Measurements from ENCODE around the gene LACTBL1.

LACTBL1 gene

DNA sequence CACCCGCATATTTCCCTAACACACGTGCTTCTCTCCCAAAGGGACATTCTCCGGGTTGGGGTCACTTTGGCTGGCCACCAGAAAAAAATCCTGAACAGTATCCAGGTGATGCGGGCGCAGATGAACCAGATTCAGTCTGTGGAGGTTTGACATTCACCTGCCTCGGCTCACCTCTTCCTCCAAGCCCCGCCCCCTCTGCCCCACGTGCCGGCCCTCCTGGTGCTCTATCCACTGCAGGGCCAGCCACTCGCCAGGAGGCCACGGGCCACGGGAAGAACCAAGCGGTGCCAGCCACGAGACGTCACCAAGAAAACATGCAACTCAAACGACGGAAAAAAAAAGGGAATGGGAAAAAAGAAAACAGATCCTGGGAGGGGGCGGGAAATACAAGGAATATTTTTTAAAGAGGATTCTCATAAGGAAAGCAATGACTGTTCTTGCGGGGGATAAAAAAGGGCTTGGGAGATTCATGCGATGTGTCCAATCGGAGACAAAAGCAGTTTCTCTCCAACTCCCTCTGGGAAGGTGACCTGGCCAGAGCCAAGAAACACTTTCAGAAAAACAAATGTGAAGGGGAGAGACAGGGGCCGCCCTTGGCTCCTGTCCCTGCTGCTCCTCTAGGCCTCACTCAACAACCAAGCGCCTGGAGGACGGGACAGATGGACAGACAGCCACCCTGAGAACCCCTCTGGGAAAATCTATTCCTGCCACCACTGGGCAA lies 59.1 kb downstream of the LACTBL1 start:
- DNase-seq (ENCODE audit: low read depth in 2 of 2): no peak

DNA sequence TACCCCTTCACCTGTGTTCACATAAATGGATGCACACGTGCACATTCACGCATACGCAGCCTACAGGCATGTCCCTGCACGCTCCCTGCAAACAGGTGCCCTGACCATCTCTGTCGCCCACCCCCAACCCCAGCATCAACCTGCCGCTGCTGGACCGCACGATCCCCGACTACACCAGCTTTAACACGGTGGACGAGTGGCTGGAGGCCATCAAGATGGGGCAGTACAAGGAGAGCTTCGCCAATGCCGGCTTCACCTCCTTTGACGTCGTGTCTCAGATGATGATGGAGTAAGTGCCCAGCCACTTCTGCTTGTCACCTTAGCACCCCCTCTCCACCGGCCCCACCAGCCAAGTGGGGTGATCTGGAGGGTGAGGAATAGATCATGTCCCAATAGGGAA lies 60.4 kb downstream of the LACTBL1 start:
- no peak for DNase-seq (ENCODE audit: low read depth in 2 of 2)

DNA sequence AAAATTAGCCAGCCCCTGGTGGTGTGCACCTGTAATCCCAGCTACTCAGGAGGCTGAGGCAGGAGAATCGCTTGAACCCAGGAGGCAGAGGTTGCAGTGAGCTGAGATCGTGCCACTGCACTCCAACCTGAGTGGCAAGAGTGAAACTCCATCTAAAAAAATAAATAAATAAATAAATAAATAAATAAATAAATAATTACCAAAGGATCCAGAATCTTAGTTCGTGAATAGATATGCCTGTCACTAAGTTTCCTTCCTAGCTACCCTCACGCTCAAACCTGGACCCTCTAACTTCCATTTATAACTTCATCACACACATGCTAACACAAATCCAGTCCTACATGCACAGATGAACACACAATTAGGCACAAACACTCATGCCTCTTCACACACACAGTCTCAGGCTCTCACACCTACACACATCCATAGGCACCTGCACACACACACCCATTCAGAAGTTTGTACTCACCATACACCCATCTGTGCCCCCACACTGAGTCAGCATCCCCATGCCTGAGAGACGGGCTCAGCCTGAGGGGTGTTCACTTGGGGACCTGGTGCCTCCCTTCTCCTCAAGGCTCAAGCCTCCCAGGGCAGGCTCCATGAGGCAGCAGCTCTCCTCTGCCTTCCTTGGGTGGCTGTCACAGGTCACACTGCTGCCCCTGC lies 61.5 kb downstream of the LACTBL1 start:
- DNase-seq (ENCODE audit: low read depth in 2 of 2): no peak

DNA sequence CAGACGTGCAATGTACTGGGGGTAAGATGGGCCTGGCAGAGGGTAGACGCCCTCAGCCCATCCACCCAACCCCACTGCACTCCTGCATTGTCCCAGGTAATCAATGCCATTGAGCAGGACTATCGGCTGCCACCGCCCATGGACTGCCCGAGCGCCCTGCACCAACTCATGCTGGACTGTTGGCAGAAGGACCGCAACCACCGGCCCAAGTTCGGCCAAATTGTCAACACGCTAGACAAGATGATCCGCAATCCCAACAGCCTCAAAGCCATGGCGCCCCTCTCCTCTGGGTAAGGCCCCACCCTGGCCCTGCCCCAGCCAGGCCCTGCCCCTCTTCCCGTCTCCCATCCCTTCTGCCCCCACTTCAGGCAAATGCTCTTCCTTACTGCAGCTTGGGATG lies 62.4 kb downstream of the LACTBL1 start:
- no peak for DNase-seq (ENCODE audit: low read depth in 2 of 2)

DNA sequence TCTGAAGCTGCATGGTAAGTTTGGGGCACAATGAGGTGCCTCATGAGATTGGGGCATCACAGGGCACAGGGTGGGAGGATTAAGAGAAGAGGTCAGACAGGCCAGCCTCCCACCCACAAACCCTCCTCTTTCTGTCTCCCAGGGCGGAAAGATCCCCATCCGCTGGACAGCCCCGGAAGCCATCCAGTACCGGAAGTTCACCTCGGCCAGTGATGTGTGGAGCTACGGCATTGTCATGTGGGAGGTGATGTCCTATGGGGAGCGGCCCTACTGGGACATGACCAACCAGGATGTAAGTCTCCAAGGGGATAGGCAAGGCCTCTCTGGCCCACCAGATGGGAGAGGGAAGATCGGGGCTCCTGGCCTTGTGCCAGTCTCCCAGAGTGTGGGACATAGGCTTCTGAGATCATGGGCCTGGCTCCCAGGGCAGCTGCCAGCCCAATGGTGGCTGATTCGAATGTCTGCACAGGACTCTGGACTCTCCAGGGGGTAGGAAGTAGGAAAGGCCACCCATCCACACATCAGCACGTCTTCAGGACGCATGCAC lies 63.7 kb downstream of the LACTBL1 start:
- no peak for DNase-seq (ENCODE audit: low read depth in 2 of 2)

DNA sequence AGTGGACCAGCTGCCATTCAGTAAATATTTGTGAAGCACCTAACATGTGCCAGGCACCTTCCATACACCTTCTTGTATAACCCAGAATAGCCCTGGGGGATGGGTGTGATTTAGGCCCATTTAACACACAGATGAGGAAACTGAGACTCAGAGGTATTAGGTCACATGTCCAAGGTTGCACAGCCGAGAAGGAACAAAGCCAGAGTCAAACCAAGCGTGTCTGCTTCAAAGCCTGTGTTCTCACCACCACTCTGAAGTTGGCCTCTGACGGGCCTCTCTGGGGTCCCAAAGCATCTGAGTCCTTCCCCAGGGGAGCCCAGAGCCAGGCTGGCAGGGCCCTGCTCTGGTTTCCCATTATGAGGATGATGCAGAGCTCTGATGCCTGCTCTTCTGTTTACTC lies 65.1 kb downstream of the LACTBL1 start:
- no peak for DNase-seq (ENCODE audit: low read depth in 2 of 2)

DNA sequence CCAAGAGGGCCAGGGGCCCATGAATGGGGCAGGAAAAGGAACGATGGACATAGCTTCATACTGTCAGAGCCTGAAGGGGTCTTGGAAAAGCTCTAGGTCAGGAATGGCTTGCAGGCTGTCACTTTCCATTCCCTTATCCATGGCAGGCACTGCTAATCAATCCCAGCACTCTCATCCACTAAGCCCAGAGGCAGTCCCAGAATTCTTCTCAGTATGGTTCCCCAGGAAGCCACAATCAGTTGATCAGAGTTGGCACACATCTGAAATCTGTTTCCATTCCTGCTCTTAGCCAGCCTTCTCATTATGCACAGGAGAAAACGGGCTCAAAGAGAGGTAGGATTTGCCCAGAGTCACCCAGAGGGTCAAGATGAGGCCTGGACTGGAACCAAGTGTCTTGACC lies 65.7 kb downstream of the LACTBL1 start:
- no peak for DNase-seq (ENCODE audit: low read depth in 2 of 2)

DNA sequence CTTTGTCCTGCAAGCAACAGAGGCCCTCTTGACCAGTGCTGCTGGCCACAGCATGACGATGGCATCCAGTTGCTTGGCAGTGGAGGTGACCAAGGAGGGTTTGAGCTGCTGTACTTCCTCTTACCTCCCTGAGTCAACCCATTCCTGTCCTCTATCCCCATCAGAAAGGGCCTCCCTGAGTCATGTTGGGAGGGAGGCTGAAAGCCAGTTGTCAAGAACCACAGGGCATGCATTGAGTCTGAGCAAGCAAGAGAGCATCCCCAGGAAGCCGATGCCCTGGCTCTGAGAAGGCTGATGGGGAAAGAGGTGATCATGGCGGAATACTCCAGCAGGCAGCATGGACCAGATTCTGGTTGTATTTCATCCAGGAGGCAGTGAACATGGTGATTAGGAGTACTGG lies 69.6 kb downstream of the LACTBL1 start:
- no peak for DNase-seq (ENCODE audit: low read depth in 2 of 2)
